Keratinocyte (primary cell): ENCODE results near the gene PTPN20.

ENCODE experiments used
- EZH2 ChIP-seq: IDR thresholded peaks from one replicate; pipeline ENCODE4 v1.6.1; 2012; ENCODE audit warnings: inconsistent platforms, mild to moderate bottlenecking, low read length, moderate library complexity
- TF ChIP-seq, protein P1 (sequence below), 3 experiments: IDR thresholded peaks in 1 of 3; conservative IDR thresholded peaks in 1 of 3; optimal IDR thresholded peaks in 1 of 3; 2 replicates in 2 of 3; 3 replicates in 1 of 3; pipeline versions ENCODE3 to v1.5.1; 2011; ENCODE audit warnings: low read length in 3 of 3, mild to moderate bottlenecking in 3 of 3, moderate library complexity in 2 of 3, control low read depth in 1 of 3, inconsistent platforms in 1 of 3; ENCODE audit not compliant: insufficient read depth in 2 of 3; ENCODE audit errors: extremely low read depth in 1 of 3

- TF ChIP-seq, protein P1, sequence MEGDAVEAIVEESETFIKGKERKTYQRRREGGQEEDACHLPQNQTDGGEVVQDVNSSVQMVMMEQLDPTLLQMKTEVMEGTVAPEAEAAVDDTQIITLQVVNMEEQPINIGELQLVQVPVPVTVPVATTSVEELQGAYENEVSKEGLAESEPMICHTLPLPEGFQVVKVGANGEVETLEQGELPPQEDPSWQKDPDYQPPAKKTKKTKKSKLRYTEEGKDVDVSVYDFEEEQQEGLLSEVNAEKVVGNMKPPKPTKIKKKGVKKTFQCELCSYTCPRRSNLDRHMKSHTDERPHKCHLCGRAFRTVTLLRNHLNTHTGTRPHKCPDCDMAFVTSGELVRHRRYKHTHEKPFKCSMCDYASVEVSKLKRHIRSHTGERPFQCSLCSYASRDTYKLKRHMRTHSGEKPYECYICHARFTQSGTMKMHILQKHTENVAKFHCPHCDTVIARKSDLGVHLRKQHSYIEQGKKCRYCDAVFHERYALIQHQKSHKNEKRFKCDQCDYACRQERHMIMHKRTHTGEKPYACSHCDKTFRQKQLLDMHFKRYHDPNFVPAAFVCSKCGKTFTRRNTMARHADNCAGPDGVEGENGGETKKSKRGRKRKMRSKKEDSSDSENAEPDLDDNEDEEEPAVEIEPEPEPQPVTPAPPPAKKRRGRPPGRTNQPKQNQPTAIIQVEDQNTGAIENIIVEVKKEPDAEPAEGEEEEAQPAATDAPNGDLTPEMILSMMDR (optimal IDR thresholded peaks at IDR 0.05 in 1 of 3, IDR thresholded peaks at IDR 0.05 in 1 of 3, conservative IDR thresholded peaks at IDR 0.05 in 1 of 3; ENCODE audit: extremely low read depth in 1 of 3, insufficient read depth in 2 of 3, low read length in 3 of 3): no peak
- TF ChIP-seq EZH2: no peak
Measured at GRCh38 chr10:47026301-47027107, 115.3 kb downstream of the PTPN20 start.
